Motor neuron (in vitro differentiated cells): ENCODE data around the gene PPP2R3B. TPM values are rescaled to one million over a fixed set of nuclear protein-coding genes. Genes with fewer than 3 reads are reported as not detected.
"Not testable (repeated sequence)": the region's sequence is repeated elsewhere in the genome, so short reads cannot be mapped to it uniquely, and the experiment has no call there.

Source experiments
- ATAC-seq, 8 experiments: fragments of 200-7000 bp; cut with Tn5 transposase; replicated peaks in 6 of 8; 2 replicates each; pipeline ENCODE4 v1.8.0; 2021; ENCODE audit warnings: mild to moderate bottlenecking in 8 of 8, moderate library complexity in 8 of 8
- H3K27ac ChIP-seq, 2 donors: fragments of 250-450 bp; sonication (Bioruptor Pico); 2 replicates each; pipeline ENCODE4 v1.9.0; 2021; ENCODE audit warnings: antibody characterized with exemption in 2 of 2, mild to moderate bottlenecking in 2 of 2, moderate library complexity in 1 of 2
- H3K4me1 ChIP-seq, 2 donors: fragments of 250-450 bp; sonication (Bioruptor Pico); replicated peaks in 1 of 2; 2 replicates each; pipeline ENCODE4 v1.6.1; 2021; ENCODE audit warnings: antibody characterized with exemption in 2 of 2, mild to moderate bottlenecking in 2 of 2, moderate library complexity in 1 of 2
- H3K4me3 ChIP-seq, 5 donors: fragments of 250-450 bp; sonication (Bioruptor Pico); 2 replicates each; pipeline ENCODE4 v1.9.0; 2021; ENCODE audit warnings: antibody characterized with exemption in 5 of 5, mild to moderate bottlenecking in 5 of 5, moderate library complexity in 4 of 5
- WGBS, 10 experiments: fragments of 450-650 bp; shearing (Covaris generic); methylation state at CpG; one replicate each; pipeline ENCODE4 v1.0.0; 2022; 5-methylcytosine and 5-hydroxymethylcytosine counted together
- in situ Hi-C, 9 experiments: fragments of 400-800 bp; cut with MboI; loops; one replicate each; pipeline ENCODE4 v1.15.0; 2021; ENCODE audit warnings: low sequenced_read_pairs in 9 of 9, low pct_unique_long_range_greater_than_20kb in 2 of 9; ENCODE audit not compliant: unreplicated experiment in 9 of 9
- total RNA-seq, 8 experiments: library from RNA; unstranded; fragments of 300-600 nt; gene quantifications; 2 replicates each; pipeline versions ENCODE4 v1.2.3 to v1.2.4, GENCODE V29; 2022

PPP2R3B gene
- total RNA-seq, 8 experiments from 2014 or later, result 7.4 to 27.6 (median 17.9) TPM

DNA sequence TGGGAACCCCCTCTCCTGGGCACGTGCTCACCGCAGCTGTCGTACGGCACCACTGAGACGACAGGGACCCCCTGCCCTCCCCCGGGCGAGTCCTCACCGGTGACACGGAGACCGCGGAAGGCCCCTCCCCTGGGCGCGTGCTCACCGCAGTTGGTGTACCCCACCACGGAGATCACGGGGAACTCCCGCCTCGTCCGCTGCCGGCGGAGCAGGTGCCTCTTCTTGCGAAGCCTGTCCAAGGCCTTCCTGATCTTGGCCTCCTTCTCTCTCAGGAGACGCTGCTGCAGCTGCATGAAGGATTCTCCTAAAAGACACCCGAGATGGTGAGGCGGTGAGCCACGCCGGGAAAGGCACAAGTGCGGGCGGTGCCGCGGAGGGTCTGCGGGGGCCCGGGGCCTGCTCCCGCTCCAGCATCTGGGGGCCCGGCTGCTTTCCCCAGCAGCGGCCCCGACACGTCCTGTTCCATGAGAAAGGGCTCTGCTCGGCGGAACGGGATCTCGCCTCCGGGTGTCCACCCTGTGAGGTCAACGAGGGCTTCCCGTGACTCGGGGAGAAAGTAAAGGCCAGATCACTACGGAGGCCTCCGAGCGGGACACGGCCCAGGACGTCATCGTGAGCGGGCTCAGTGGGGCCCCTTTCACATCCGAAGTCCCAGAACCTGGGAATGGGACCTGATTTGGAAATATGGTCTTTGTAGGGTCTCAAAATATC, 73.9 kb downstream of the PPP2R3B start:
- Histone ChIP-seq H3K27ac (no peak overlapping the region), H3K4me1 (no peaks in the 10 kb centered on the region), H3K4me3 (no peak overlapping the region)
- in situ Hi-C loops, result no loop called here
- ATAC-seq, result no peak
- WGBS, 10 experiments, result 74 to 100% (median 98%) methylated on average over 1 to 7 of the region's 54 CpGs; no CpG with 5 or more reads in 4 of the 10 experiments

DNA sequence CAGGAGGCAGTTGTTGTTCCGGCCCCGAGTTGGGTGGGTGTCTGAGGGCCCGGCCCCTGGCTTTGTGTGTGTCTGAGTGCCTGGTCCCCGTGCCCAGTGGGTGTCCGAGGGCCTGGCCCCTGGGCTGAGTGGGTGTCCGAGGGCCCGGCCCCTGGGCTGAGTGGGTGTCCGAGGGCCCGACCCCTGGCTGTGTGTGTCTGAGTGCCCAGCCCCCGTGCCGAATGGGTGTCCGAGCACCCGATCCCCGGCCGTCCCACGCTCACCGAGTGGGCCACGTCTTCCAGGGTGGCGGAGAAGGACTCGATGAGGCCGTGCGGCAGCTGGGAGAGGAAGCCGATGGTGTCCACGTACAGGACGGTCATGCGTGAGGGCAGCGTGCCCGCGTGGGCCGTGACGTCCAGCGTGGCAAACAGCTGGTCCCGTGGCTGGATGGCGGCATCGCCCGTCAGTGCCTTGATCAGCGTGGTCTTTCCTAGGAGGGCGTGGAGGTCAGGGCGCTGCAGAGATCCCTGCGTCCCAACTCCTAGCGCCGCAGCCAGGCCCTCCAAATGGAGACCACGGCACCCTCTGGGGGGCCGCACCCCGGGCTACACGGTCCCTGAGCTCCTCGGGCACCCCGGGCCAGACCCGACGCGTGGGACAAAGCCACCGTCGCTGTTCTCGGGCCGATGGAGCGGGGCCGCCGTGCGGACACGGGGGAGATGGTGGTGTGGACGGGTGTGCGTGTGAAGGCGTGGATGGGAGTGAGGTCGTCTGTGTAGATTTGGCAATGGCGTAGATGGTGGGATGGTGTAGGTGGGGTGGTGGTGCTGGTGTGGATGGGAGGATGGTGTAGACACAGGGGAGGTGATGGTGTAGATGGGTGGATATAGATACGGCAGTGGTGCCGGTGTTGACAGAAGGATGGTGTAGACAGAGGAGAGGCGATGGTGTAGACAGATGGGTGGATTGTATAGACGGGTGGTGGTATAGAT, 75.3 kb downstream of the PPP2R3B start:
- in situ Hi-C loops, result no loop called here
- peak in 3 of 8 experiments; percentile 13 to 15 (median 14) for ATAC-seq
- Histone ChIP-seq H3K4me3 (no peak overlapping the region), H3K27ac (no peak overlapping the region), H3K4me1 (no peaks in the 10 kb centered on the region)
- 93 to 100% (median 100%) methylated on average over 1 to 5 of the region's 69 CpGs; no CpG with 5 or more reads in 4 of the 10 experiments for WGBS, 10 experiments

DNA sequence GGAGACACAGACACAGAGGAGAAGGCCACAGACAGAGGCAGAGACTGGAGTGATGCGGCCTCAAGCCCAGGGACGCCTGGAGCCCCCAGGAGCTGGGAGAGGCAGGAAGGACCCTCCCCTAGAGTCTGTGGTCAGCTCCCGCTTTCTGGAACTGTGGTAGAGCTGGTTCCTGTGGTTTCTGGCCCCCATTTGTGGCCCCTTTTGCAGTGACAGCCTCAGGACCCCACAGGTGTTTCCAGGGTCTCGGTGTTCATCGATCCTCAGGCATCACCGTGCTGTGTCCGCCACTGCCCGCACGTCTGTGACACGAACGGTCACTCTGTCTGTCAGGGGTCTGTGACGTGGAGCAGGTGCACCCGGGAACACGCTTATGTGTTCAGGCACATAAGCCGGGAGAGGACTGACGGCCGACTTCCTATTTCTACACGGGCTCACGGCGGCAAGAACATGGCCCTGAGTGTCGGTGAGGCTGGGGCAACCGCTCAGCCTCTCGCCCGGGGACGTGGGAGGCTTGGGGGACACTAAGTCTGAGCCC, 76.0 kb downstream of the PPP2R3B start:
- no peak for ATAC-seq
- Histone ChIP-seq H3K27ac (no peak overlapping the region), H3K4me3 (no peak overlapping the region), H3K4me1 (no peaks in the 10 kb centered on the region)
- in situ Hi-C loops, result no loop called here
- 92% methylated on average over 7 of the region's 25 CpGs; no CpG with 5 or more reads in 9 of the 10 experiments for WGBS, 10 experiments

DNA sequence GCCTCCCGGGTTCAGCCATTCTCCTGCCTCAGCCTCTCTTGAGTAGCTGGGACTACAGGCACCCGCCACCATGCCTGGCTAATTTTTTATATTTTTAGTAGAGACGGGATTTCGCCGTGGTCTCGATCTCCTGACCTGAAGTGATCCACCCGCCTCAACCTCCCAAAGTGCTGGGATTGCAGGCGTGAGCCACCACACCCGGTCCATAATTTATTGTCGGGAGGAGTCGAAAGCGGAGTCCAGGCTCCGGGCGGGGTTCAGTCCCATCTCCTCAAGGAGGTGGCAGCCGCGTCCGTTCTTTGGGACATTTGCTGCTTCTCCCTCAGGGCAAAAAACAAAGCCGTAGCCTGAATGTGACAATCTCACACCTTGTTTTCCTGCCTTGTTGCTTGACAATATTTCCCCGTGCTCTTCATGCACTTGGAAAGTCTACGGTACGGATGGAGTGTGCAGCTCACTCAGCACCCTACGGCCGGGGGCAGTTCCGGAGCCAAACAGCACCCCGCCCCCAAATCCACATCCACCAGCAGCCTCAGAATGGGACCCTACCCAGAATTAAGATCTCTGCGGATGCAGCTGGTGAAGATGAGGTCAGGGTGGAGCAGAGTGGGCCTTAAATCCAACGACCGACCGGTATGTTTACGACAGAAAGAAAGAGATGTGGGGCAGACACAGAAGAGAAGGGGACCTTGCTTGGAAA, 77.7 kb downstream of the PPP2R3B start:
- in situ Hi-C loops, result no loop called here
- H3K27ac ChIP-seq, result no peak overlapping the region
- ATAC-seq, result peak in 1 of 8 experiments; percentile 20
- no peak overlapping the region for H3K4me3 ChIP-seq
- 82 to 100% (median 92%) methylated on average over 2 to 11 of the region's 30 CpGs; no CpG with 5 or more reads in 3 of the 10 experiments for WGBS, 10 experiments
- H3K4me1 ChIP-seq, result no peaks in the 10 kb centered on the region

DNA sequence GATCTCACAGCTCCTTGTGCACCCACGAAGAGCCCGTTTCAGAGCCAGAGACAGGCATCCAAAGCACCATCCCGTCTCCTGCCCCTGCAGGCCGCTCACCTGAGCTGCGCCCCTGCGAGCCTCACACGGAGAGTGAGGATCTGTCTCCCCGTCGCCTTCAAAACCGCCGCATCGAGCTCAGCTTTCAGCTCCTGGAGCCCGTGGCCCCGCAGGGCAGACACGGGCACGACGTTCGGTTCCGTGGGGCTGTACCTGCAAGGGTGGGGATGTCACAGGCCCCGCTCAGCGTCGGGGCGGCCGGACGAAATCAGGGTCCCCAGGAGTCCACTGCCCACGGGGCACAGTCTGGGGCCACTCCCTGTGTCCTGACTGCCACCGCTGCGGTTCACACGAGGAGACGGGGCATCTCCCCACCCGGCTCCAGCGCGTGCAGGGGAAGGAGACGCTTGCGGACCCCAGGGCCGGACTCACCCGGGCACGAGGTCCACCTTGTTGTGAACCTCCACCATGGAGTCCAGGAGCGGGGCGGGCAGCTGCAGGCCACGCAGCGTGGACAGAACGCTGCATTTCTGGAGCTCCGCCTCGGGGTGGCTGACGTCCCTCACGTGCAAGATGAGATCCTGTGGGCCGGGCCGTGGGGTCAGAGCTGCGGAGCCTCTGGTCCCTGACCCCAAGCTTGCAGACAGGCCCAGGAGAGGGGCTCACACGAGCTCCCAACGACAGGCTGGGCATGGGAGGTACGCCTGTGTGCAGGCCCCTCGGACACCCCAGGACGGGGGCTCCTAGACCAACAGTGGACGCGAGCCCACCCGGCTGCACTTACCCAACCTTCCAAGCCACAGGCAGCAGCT, 79.2 kb downstream of the PPP2R3B start:
- in situ Hi-C loops, result no loop called here
- Histone ChIP-seq H3K4me1 (no peaks in the 10 kb centered on the region), H3K4me3 (no peak overlapping the region), H3K27ac (no peak overlapping the region)
- ATAC-seq, result peak in 1 of 8 experiments; percentile 15
- 93 to 100% (median 98%) methylated on average over 4 to 11 of the region's 58 CpGs; no CpG with 5 or more reads in 6 of the 10 experiments for WGBS, 10 experiments

DNA sequence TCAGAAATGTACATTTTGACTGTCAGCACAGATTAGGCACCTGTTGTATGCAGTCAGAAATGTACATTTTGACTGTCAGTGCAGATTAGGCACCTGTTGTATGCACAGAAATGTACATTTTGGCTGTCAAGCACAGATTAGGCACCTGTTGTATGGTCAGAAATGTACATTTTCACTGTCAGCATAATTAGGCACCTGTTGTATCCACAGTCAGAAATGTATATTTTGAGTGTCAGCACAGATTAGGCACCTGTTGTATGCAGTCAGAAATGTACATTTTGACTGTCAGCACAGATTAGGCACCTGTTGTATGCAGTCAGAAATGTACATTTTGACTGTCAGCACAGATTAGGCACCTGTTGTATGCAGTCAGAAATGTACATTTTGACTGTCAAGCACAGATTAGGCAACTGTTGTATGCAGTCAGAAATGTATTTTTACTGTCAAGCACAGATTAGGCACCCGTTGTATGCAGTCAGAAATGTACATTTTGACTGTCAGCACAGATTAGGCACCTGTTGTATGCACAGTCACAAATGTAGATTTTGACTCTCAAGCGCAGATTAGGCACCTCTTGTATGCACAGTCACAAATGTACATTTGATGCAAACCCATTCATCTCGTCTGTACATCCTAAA, 80.0 kb downstream of the PPP2R3B start:
- 60 to 94% (median 93%) methylated on average over 1 to 3 of the region's 3 CpGs; no CpG with 5 or more reads in 5 of the 10 experiments for WGBS, 10 experiments
- not testable (repeated sequence) for H3K4me1 ChIP-seq, ATAC-seq

DNA sequence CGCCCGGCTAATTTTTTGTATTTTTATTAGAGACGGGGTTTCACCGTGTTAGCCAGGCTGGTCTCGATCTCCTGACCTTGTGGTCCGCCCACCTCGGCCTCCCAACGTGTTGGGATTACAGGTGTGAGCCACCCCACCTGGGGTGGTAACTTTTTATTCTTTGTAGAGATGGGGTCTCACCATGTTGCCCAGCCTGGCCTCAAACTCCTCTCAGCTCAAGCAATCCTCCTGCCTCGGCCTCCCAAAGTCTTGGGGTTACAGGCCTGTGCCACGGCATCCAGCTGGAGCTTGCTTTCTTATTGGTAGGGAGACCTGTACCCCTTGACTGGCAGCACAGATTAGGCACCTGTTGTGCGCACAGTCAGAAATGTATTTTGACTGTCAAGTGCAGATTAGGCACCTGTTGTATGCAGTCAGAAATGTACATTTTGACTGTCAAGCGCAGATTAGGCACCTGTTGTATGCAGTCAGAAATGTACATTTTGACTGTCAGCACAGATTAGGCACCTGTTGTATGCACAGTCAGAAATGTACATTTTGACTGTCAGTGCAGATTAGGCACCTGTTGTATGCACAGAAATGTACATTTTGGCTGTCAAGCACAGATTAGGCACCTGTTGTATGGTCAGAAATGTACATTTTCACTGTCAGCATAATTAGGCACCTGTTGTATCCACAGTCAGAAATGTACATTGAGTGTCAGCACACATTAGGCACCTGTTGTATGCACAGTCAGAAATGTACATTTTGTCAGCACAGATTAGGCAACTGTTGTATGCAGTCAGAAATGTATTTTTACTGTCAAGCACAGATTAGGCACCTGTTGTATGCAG, 80.7 kb downstream of the PPP2R3B start:
- in situ Hi-C loops, H3K4me3 ChIP-seq, H3K4me1 ChIP-seq, ATAC-seq, H3K27ac ChIP-seq: not testable (repeated sequence)
- WGBS, 10 experiments, result 96 to 100% (median 99%) methylated on average over 1 to 8 of the region's 12 CpGs; no CpG with 5 or more reads in 6 of the 10 experiments

More for the DNA sequence above, 80.0 kb downstream of the PPP2R3B start:
- H3K4me3 ChIP-seq, in situ Hi-C loops, H3K27ac ChIP-seq: not testable (repeated sequence)

DNA sequence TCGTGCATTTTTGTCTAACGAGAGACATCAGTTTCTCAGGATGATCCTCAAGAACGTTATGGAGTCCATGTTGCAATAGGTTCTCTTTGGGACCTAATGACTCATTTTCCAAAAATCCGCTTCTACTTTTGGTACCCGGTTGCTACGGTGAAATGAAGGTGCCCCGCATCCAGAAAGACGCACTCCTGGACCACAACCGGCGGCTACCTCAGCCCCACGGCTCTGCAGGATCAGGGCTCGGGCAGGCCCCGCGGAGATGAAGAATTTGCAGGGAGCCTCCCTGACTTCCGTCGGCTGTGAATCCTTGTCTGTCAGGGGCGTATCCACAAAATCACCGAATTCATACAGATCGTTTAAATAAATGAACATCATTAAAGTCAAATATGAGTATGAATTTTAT, 83.7 kb downstream of the PPP2R3B start:
- Histone ChIP-seq H3K4me1 (no peaks in the 10 kb centered on the region), H3K27ac (no peak overlapping the region), H3K4me3 (no peak overlapping the region)
- in situ Hi-C loops, result no loop called here
- 54 to 100% (median 94%) methylated on average over 1 to 17 of the region's 19 CpGs; no CpG with 5 or more reads in 2 of the 10 experiments for WGBS, 10 experiments
- ATAC-seq, result peak in 1 of 8 experiments; percentile 18

DNA sequence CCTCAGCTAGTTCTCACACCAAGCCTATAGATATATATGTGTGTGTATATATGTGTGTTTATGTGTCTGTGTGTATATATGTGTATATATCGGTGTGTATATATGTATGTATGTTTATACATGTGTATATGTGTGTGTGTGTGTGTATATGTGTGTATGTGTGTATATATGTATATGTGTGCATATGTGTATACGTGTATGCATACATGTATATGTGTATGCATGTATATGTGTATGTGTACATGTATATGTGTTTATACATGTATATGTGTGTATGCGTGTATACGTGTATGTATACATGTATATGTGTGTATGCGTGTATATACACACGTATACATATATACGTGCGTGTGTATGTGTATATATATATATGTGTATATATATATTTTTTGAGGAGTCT, 86.4 kb downstream of the PPP2R3B start:
- Histone ChIP-seq H3K4me3 (no peak overlapping the region), H3K27ac (no peak overlapping the region), H3K4me1 (no peaks in the 10 kb centered on the region)
- in situ Hi-C loops, result no loop called here
- WGBS, 10 experiments, result 95 to 100% (median 100%) methylated on average over 1 to 6 of the region's 8 CpGs; no CpG with 5 or more reads in 6 of the 10 experiments
- ATAC-seq, result peak in 1 of 8 experiments; percentile 8

DNA sequence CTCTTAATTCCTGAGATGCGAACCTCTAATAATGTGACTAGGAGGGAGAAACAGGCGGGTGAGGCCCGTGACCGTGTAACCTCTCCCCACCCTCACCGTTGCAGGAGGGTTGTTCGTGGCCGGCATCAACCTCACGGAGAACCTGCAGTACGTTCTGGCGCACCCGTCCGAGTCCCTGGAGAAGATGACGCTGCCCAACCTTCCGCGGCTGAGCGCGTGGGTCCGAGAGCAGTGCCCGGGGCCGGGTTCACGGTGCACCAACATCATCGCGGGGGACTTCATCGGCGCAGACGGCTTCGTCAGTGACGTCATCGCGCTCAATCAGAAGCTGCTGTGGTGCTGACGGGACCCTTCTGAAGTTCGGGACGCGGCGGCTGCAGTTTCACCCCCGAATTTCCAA, 87.7 kb downstream of the PPP2R3B start:
- no peaks in the 10 kb centered on the region for H3K4me1 ChIP-seq
- H3K4me3 ChIP-seq, result no peak overlapping the region
- WGBS, 10 experiments, result 90 to 100% (median 100%) methylated on average over 1 to 17 of the region's 36 CpGs; no CpG with 5 or more reads in 3 of the 10 experiments
- no peak for ATAC-seq
- in situ Hi-C loops, result no loop called here
- no peak overlapping the region for H3K27ac ChIP-seq

DNA sequence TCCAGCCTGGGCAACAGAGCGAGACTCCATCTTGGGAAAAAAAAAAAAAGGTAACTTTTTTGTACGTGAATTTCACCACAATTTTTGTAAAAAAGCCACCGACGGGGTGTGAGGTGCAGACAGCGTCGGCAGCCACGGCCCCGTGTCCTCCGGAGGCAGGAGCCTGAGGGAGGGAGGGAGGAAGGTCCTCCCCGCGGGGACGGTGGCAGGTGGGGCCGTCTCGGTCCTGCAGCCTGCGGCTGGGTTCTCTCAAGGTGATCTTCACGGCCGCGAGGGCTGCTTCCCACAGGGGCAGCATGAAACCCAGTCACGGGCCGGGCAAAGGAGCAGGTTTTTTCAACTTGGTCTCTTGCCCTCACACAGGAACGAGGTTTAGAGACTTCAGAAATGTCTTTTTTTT, 91.6 kb downstream of the PPP2R3B start:
- Histone ChIP-seq H3K27ac (no peak overlapping the region), H3K4me3 (no peak overlapping the region), H3K4me1 (no peaks in the 10 kb centered on the region)
- 94 to 100% (median 100%) methylated on average over 1 to 9 of the region's 21 CpGs; no CpG with 5 or more reads in 6 of the 10 experiments for WGBS, 10 experiments
- no peak for ATAC-seq
- in situ Hi-C loops, result no loop called here
